Karpas-422 (cell line): ENCODE data around the gene DNAH12. TPM values are rescaled to one million over a fixed set of nuclear protein-coding genes. Genes with fewer than 3 reads are reported as not detected.

Experiments
- DNase-seq: peaks from one replicate; pipeline ENCODE4 v3.0.0-alpha.2; 2015
- H2AFZ ChIP-seq: fragments of 200-600 bp; sonication (generic); 2 replicates; pipeline ENCODE4 v1.6.1; 2014; ENCODE audit warnings: antibody characterized with exemption, low read length, mixed read lengths
- H3K27ac ChIP-seq: fragments of 200-600 bp; sonication (generic); 2 replicates; pipeline ENCODE4 v1.5.1; 2014; ENCODE audit warnings: mild to moderate bottlenecking, low read length, moderate library complexity
- H3K27me3 ChIP-seq: fragments of 200-600 bp; sonication (generic); 2 replicates; pipeline ENCODE4 v1.6.1; 2014; ENCODE audit warnings: low read length, mixed read lengths
- H3K36me3 ChIP-seq: fragments of 200-600 bp; sonication (generic); 2 replicates; pipeline ENCODE4 v1.6.1; 2014; ENCODE audit warnings: low read length, mixed read lengths; ENCODE audit not compliant: insufficient read depth
- H3K4me1 ChIP-seq: fragments of 200-600 bp; sonication (generic); 2 replicates; pipeline ENCODE4 v1.6.1; 2014; ENCODE audit warnings: mild to moderate bottlenecking, low read length, mixed read lengths
- H3K4me2 ChIP-seq: fragments of 200-600 bp; sonication (generic); 2 replicates; pipeline ENCODE4 v1.6.1; 2014; ENCODE audit warnings: low read length, low read depth, mild to moderate bottlenecking; ENCODE audit not compliant: poor library complexity, severe bottlenecking
- H3K4me3 ChIP-seq: fragments of 200-600 bp; sonication (generic); 2 replicates; pipeline ENCODE4 v1.5.1; 2014; ENCODE audit warnings: mild to moderate bottlenecking, antibody characterized with exemption, low read length, mixed read lengths
- H3K79me2 ChIP-seq: fragments of 200-600 bp; sonication (generic); 2 replicates; pipeline ENCODE4 v1.6.1; 2014; ENCODE audit warnings: mild to moderate bottlenecking, low read length, mixed read lengths
- H3K9ac ChIP-seq: fragments of 200-600 bp; sonication (generic); 2 replicates; pipeline ENCODE4 v1.6.0; 2014; ENCODE audit warnings: low read length
- H3K9me2 ChIP-seq: fragments of 200-600 bp; sonication (generic), shearing (Covaris generic); replicated peaks from 2 replicates; pipeline ENCODE4 v1.6.0; 2014; ENCODE audit warnings: mild to moderate bottlenecking, low read length, moderate library complexity; ENCODE audit not compliant: insufficient read depth
- H3K9me3 ChIP-seq: fragments of 300-700, 200-600 bp; sonication (generic); 2 replicates; pipeline ENCODE4 v1.6.1; 2014; ENCODE audit warnings: low read length, mixed read lengths
- H4K20me1 ChIP-seq: fragments of 200-600 bp; sonication (generic); 2 replicates; pipeline ENCODE4 v1.6.1; 2014; ENCODE audit warnings: mild to moderate bottlenecking, antibody characterized with exemption, low read length, low read depth; ENCODE audit not compliant: insufficient read depth
- total RNA-seq: library from RNA; depleted of rRNA; stranded (reverse); fragments of >200 nt; shearing (Covaris generic); gene quantifications from 2 replicates; pipeline ENCODE4 v1.2.3, GENCODE V29; 2014; ENCODE audit warnings: low replicate concordance; rRNA removed

The DNAH12 gene
- 0.43 TPM in 1 of 2 replicates, not detected in the other for total RNA-seq

GRCh38 chr3:57544181-57545125 is at the start of gene DNAH12:
TSS of gene DNAH12 (minus strand) at chr3:57544344. CDS start at chr3:57542870, 1,474 bp downstream.
- no peak within 1 kb of the TSS for H3K4me3 ChIP-seq
- DNase-seq, result peak; percentile 54
- H3K4me2 ChIP-seq, result peak within 1 kb of the TSS; percentile 2
- no peak within 1 kb of the TSS for H3K27ac ChIP-seq
- H3K9ac ChIP-seq, result no peak within 1 kb of the TSS
- H3K79me2 ChIP-seq, result no peaks in the 10 kb centered on the region
- no peaks in the 10 kb centered on the region for H4K20me1 ChIP-seq
- peaks cover 17% of the 10 kb centered on the region for H3K4me1 ChIP-seq
- no peak within 1 kb of the TSS for H2AFZ ChIP-seq
- no peaks in the 10 kb centered on the region for H3K9me2 ChIP-seq
- no peaks in the 10 kb centered on the region for H3K27me3 ChIP-seq
- H3K9me3 ChIP-seq, result no peaks in the 10 kb centered on the region
- no peaks in the 10 kb centered on the region for H3K36me3 ChIP-seq

- Histone ChIP-seq H3K36me3 (peaks cover 19% of the 10 kb centered on the region; the same call in 1 of the 2 replicates), H4K20me1 (no peaks in the 10 kb centered on the region; the same call in 1 of the 2 replicates), H3K9me3 (no peaks in the 10 kb centered on the region), H3K4me3 (no peak overlapping the region), H3K27me3 (no peaks in the 10 kb centered on the region), H3K79me2 (peaks cover 96% of the 10 kb centered on the region), H3K9me2 (no peaks in the 10 kb centered on the region), H3K27ac (no peak overlapping the region), H2AFZ (no peak overlapping the region), H3K9ac (no peak overlapping the region), H3K4me1 (peaks cover 26% of the 10 kb centered on the region), H3K4me2 (no peak overlapping the region)
- no peak for DNase-seq
Observed at GRCh38 chr3:57592306-57592705, 48.2 kb upstream of the DNAH12 start.

- H3K4me2 ChIP-seq, result no peak overlapping the region
- peaks cover 17% of the 10 kb centered on the region for H4K20me1 ChIP-seq
- peaks cover 96% of the 10 kb centered on the region for H3K79me2 ChIP-seq
- H3K4me1 ChIP-seq, result peaks cover 23% of the 10 kb centered on the region
- no peak overlapping the region for H2AFZ ChIP-seq
- H3K27ac ChIP-seq, result peak overlapping the region; percentile 0; the same call in 1 of the 2 replicates
- peaks cover 24% of the 10 kb centered on the region; the same call in 1 of the 2 replicates for H3K36me3 ChIP-seq
- no peaks in the 10 kb centered on the region for H3K9me3 ChIP-seq
- H3K4me3 ChIP-seq, result no peak overlapping the region
- H3K9ac ChIP-seq, result no peak overlapping the region
- no peak for DNase-seq
- H3K27me3 ChIP-seq, result no peaks in the 10 kb centered on the region
- H3K9me2 ChIP-seq, result no peaks in the 10 kb centered on the region
Observed at GRCh38 chr3:57587905-57588304, 43.8 kb upstream of the DNAH12 start.

GRCh38 chr3:57586778-57587177 is 42.6 kb upstream of the DNAH12 start:
- Histone ChIP-seq H3K4me2 (no peak overlapping the region), H3K4me1 (peaks cover 31% of the 10 kb centered on the region), H3K9me3 (no peaks in the 10 kb centered on the region), H3K79me2 (peaks cover 96% of the 10 kb centered on the region), H3K4me3 (no peak overlapping the region), H2AFZ (no peak overlapping the region), H3K27ac (no peak overlapping the region), H3K9ac (no peak overlapping the region), H3K36me3 (peaks cover 24% of the 10 kb centered on the region; the same call in 1 of the 2 replicates), H3K27me3 (no peaks in the 10 kb centered on the region), H3K9me2 (no peaks in the 10 kb centered on the region), H4K20me1 (peaks cover 20% of the 10 kb centered on the region)
- no peak for DNase-seq

- no peak for DNase-seq
- no peaks in the 10 kb centered on the region for H3K9me2 ChIP-seq
- peaks cover 20% of the 10 kb centered on the region for H4K20me1 ChIP-seq
- no peak overlapping the region for H2AFZ ChIP-seq
- peaks cover 44% of the 10 kb centered on the region for H3K36me3 ChIP-seq
- H3K4me1 ChIP-seq, result peaks cover 43% of the 10 kb centered on the region
- H3K4me3 ChIP-seq, result no peak overlapping the region
- no peak overlapping the region for H3K9ac ChIP-seq
- H3K4me2 ChIP-seq, result no peak overlapping the region
- H3K79me2 ChIP-seq, result peaks cover 98% of the 10 kb centered on the region
- H3K9me3 ChIP-seq, result no peaks in the 10 kb centered on the region
- no peaks in the 10 kb centered on the region for H3K27me3 ChIP-seq
- peak overlapping the region; percentile 63 for H3K27ac ChIP-seq
Observed at GRCh38 chr3:57583544-57583943, 39.4 kb upstream of the DNAH12 start.

GRCh38 chr3:57582474-57583168 is 38.5 kb upstream of the DNAH12 start:
- Histone ChIP-seq H3K9ac (no peak overlapping the region), H4K20me1 (peaks cover 20% of the 10 kb centered on the region), H3K36me3 (peaks cover 44% of the 10 kb centered on the region), H3K4me2 (peak overlapping the region; percentile 23), H3K4me1 (peaks cover 35% of the 10 kb centered on the region), H2AFZ (no peak overlapping the region), H3K27ac (peak overlapping the region; percentile 63), H3K79me2 (peaks cover 98% of the 10 kb centered on the region), H3K9me3 (no peaks in the 10 kb centered on the region), H3K4me3 (no peak overlapping the region), H3K9me2 (no peaks in the 10 kb centered on the region), H3K27me3 (no peaks in the 10 kb centered on the region)
- DNase-seq, result peak; percentile 77

- Histone ChIP-seq H3K9me3 (no peaks in the 10 kb centered on the region), H3K4me2 (no peak overlapping the region), H3K79me2 (peaks cover 88% of the 10 kb centered on the region), H3K9me2 (no peaks in the 10 kb centered on the region), H3K36me3 (peaks cover 60% of the 10 kb centered on the region), H4K20me1 (peaks cover 2% of the 10 kb centered on the region; the same call in 1 of the 2 replicates), H2AFZ (no peak overlapping the region), H3K4me1 (peaks cover 19% of the 10 kb centered on the region), H3K9ac (no peak overlapping the region), H3K27ac (no peak overlapping the region), H3K4me3 (no peak overlapping the region), H3K27me3 (no peaks in the 10 kb centered on the region)
- no peak for DNase-seq
Observed at GRCh38 chr3:57577801-57578200, 33.7 kb upstream of the DNAH12 start.
